ENCODE results near the gene PCID2. TPM values are rescaled to one million over a fixed set of nuclear protein-coding genes. Genes with fewer than 3 reads are reported as not detected.

The PCID2 gene
- total RNA-seq, 2 experiments from 2014 or later = 65.5 to 69.8 TPM

- Mint-ChIP-seq H3K4me1 (peaks cover 79% of the 10 kb centered on the region), H3K9me3 (no peaks in the 10 kb centered on the region), H3K27ac (peak overlapping the region; percentile 86), H3K4me3 (peak overlapping the region; percentile 6), H3K27me3 (no peaks in the 10 kb centered on the region), H3K36me3 (ENCODE audit: low read depth) (peaks cover 82% of the 10 kb centered on the region)
- DNase-seq = no peak
- ChIA-PET CTCF (interaction anchor here (0.6 to 0.7 kb wide), 2 partner anchors 10 to 413 kb away, joined by 3 read pairs; no protein-coding TSS in a partner anchor), POLR2A (no interaction called here)
These were observed 29.6 kb downstream of the PCID2 start for GRCh38 chr13:113178896-113179167.

GRCh38 chr13:113178070-113178895, 30.2 kb downstream of the PCID2 start:
- POLR2A ChIA-PET = no interaction called here
- Mint-ChIP-seq H3K36me3 (ENCODE audit: low read depth) (peaks cover 76% of the 10 kb centered on the region), H3K27me3 (no peaks in the 10 kb centered on the region), H3K9me3 (no peaks in the 10 kb centered on the region), H3K27ac (peak overlapping the region; percentile 74), H3K4me3 (no peak overlapping the region), H3K4me1 (peaks cover 76% of the 10 kb centered on the region)
- DNase-seq = no peak
- CTCF ChIA-PET = interaction anchor here (0.6 to 0.7 kb wide), 2 partner anchors 9 to 414 kb away, joined by 3 read pairs; no protein-coding TSS in a partner anchor

GRCh38 chr13:113176822-113177221, 31.6 kb downstream of the PCID2 start:
- peak overlapping the region; percentile 99 for H3K27ac Mint-ChIP-seq
- POLR2A ChIA-PET = no interaction called here
- DNase-seq = no peak
- CTCF ChIA-PET = interaction anchor here (1.2 kb wide), 1 partner anchor 15 kb away, joined by 3 read pairs; no protein-coding TSS in a partner anchor
- no peak overlapping the region for H3K4me3 Mint-ChIP-seq
- H3K36me3 Mint-ChIP-seq (ENCODE audit: low read depth) = peaks cover 72% of the 10 kb centered on the region
- peaks cover 71% of the 10 kb centered on the region for H3K4me1 Mint-ChIP-seq
- no peaks in the 10 kb centered on the region for H3K9me3 Mint-ChIP-seq
- H3K27me3 Mint-ChIP-seq = no peaks in the 10 kb centered on the region

- no peaks in the 10 kb centered on the region for H3K27me3 Mint-ChIP-seq
- DNase-seq = peak; percentile 58
- H3K4me3 Mint-ChIP-seq = peak overlapping the region; percentile 46
- POLR2A ChIA-PET = no interaction called here
- H3K9me3 Mint-ChIP-seq = no peaks in the 10 kb centered on the region
- peak overlapping the region; percentile 99 for H3K27ac Mint-ChIP-seq
- peaks cover 72% of the 10 kb centered on the region for H3K36me3 Mint-ChIP-seq (ENCODE audit: low read depth)
- H3K4me1 Mint-ChIP-seq = peaks cover 72% of the 10 kb centered on the region
- CTCF ChIA-PET = interaction anchor here (0.6 to 1.2 kb wide), 3 partner anchors 15 to 575 kb away, joined by 3 to 4 read pairs (median 3); no protein-coding TSS in a partner anchor
These were observed 32.2 kb downstream of the PCID2 start for GRCh38 chr13:113176280-113176679.

GRCh38 chr13:113172419-113172926, 36.0 kb downstream of the PCID2 start:
- Mint-ChIP-seq H3K27ac (peak overlapping the region; percentile 46), H3K36me3 (ENCODE audit: low read depth) (peaks cover 64% of the 10 kb centered on the region), H3K9me3 (no peaks in the 10 kb centered on the region), H3K27me3 (no peaks in the 10 kb centered on the region), H3K4me3 (no peak overlapping the region), H3K4me1 (peaks cover 45% of the 10 kb centered on the region)
- CTCF ChIA-PET = interaction anchor here (0.9 to 1.1 kb wide), 2 partner anchors 10 to 207 kb away, joined by 3 read pairs; no protein-coding TSS in a partner anchor
- POLR2A ChIA-PET = no interaction called here
- no peak for DNase-seq

- no peaks in the 10 kb centered on the region for H3K27me3 Mint-ChIP-seq
- CTCF ChIA-PET = no interaction called here
- DNase-seq = no peak
- no peak overlapping the region for H3K4me3 Mint-ChIP-seq
- H3K36me3 Mint-ChIP-seq (ENCODE audit: low read depth) = peaks cover 63% of the 10 kb centered on the region
- no peaks in the 10 kb centered on the region for H3K9me3 Mint-ChIP-seq
- H3K4me1 Mint-ChIP-seq = peaks cover 46% of the 10 kb centered on the region
- H3K27ac Mint-ChIP-seq = peak overlapping the region; percentile 69
- POLR2A ChIA-PET = no interaction called here
These were observed 37.0 kb downstream of the PCID2 start for GRCh38 chr13:113171250-113172125.

GRCh38 chr13:113170511-113170910, 38.0 kb downstream of the PCID2 start:
- Mint-ChIP-seq H3K27me3 (no peaks in the 10 kb centered on the region), H3K36me3 (ENCODE audit: low read depth) (peaks cover 53% of the 10 kb centered on the region), H3K4me3 (no peak overlapping the region), H3K4me1 (peaks cover 41% of the 10 kb centered on the region), H3K27ac (peak overlapping the region; percentile 6), H3K9me3 (no peaks in the 10 kb centered on the region)
- POLR2A ChIA-PET = no interaction called here
- DNase-seq = no peak
- CTCF ChIA-PET = no interaction called here

- Mint-ChIP-seq H3K9me3 (no peaks in the 10 kb centered on the region), H3K4me3 (no peak overlapping the region), H3K27me3 (no peaks in the 10 kb centered on the region), H3K36me3 (ENCODE audit: low read depth) (peaks cover 44% of the 10 kb centered on the region), H3K27ac (no peak overlapping the region), H3K4me1 (peaks cover 39% of the 10 kb centered on the region)
- ChIA-PET POLR2A (no interaction called here), CTCF (interaction anchor here (0.5 kb wide), 1 partner anchor 9 kb away, joined by 3 read pairs; no protein-coding TSS in a partner anchor)
- no peak for DNase-seq
These were observed 38.9 kb downstream of the PCID2 start for GRCh38 chr13:113169277-113170272.

- ChIA-PET POLR2A (no interaction called here), CTCF (no interaction called here)
- Mint-ChIP-seq H3K4me3 (no peak overlapping the region), H3K4me1 (peaks cover 42% of the 10 kb centered on the region), H3K27me3 (no peaks in the 10 kb centered on the region), H3K9me3 (no peaks in the 10 kb centered on the region), H3K36me3 (ENCODE audit: low read depth) (peaks cover 38% of the 10 kb centered on the region), H3K27ac (no peak overlapping the region)
- DNase-seq = no peak
These were observed 40.3 kb downstream of the PCID2 start for GRCh38 chr13:113168211-113168610.

GRCh38 chr13:113167575-113167974, 40.9 kb downstream of the PCID2 start:
- no peak for DNase-seq
- H3K27ac Mint-ChIP-seq = no peak overlapping the region
- POLR2A ChIA-PET = no interaction called here
- peaks cover 36% of the 10 kb centered on the region for H3K36me3 Mint-ChIP-seq (ENCODE audit: low read depth)
- no peaks in the 10 kb centered on the region for H3K9me3 Mint-ChIP-seq
- CTCF ChIA-PET = interaction anchor here (1.7 kb wide), 1 partner anchor 13 kb away, joined by 4 read pairs; no protein-coding TSS in a partner anchor
- peaks cover 44% of the 10 kb centered on the region for H3K4me1 Mint-ChIP-seq
- H3K27me3 Mint-ChIP-seq = no peaks in the 10 kb centered on the region
- H3K4me3 Mint-ChIP-seq = no peak overlapping the region

- Mint-ChIP-seq H3K9me3 (no peaks in the 10 kb centered on the region), H3K4me1 (peaks cover 44% of the 10 kb centered on the region), H3K27ac (no peak overlapping the region), H3K36me3 (ENCODE audit: low read depth) (peaks cover 36% of the 10 kb centered on the region), H3K4me3 (no peak overlapping the region), H3K27me3 (no peaks in the 10 kb centered on the region)
- DNase-seq = no peak
- ChIA-PET POLR2A (no interaction called here), CTCF (interaction anchor here (1.7 kb wide), 1 partner anchor 13 kb away, joined by 4 read pairs; no protein-coding TSS in a partner anchor)
These were observed 41.3 kb downstream of the PCID2 start for GRCh38 chr13:113167155-113167554.

GRCh38 chr13:113166681-113167080, 41.8 kb downstream of the PCID2 start:
- Mint-ChIP-seq H3K4me3 (no peak overlapping the region), H3K27ac (no peak overlapping the region), H3K36me3 (ENCODE audit: low read depth) (peaks cover 33% of the 10 kb centered on the region), H3K4me1 (peaks cover 44% of the 10 kb centered on the region), H3K9me3 (no peaks in the 10 kb centered on the region), H3K27me3 (no peaks in the 10 kb centered on the region)
- POLR2A ChIA-PET = no interaction called here
- no peak for DNase-seq
- CTCF ChIA-PET = interaction anchor here (1.7 kb wide), 1 partner anchor 14 kb away, joined by 4 read pairs; no protein-coding TSS in a partner anchor

Data from activated CD4-positive, alpha-beta T cell treated with anti-CD3 and anti-CD28 coated beads, Interleukin-2, amount 10 ng/mL, durations not matched to agents 7 days and 5 days (primary cell).